ENCODE data around the gene CYP27C1. TPM values are rescaled to one million over a fixed set of nuclear protein-coding genes. Genes with fewer than 3 reads are reported as not detected.
"Not testable (repeated sequence)": the region's sequence is repeated elsewhere in the genome, so short reads cannot be mapped to it uniquely, and the experiment has no call there.

The CYP27C1 gene
- total and polyA plus RNA-seq, 2 of the 13 experiments (the other 11 are each of a cell fraction or from before 2014, with no cell fraction given), result not detected

DNA sequence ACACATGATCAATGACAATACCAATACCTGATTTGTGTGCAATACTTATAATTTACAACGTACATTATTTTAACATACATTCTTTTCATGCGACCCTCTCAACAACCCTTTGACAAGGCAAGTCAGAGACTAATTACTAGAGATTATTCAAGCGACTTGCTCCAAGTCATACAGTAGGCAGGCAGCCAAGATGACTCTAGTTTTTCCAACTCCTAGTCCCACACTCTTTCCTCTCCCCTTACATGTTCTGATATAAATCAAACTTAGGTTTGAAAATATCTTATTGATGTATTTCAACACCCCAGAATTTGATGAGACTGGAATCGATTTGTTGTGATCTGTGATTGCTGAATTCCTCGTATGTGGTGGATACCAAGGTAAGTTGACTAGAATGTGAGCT is 8.0 kb upstream of the CYP27C1 start (continued):
- no peak for TF ChIP-seq ZNF737 (CRISPR knock-in tag; IDR thresholded peaks at IDR 0.05; ENCODE audit: borderline replicate concordance)
- TF ChIP-seq ELF4 (CRISPR knock-in tag; IDR thresholded peaks at IDR 0.05; ENCODE audit: borderline replicate concordance), result no peak
- TF ChIP-seq ZNF713 (CRISPR knock-in tag; IDR thresholded peaks at IDR 0.05), result no peak
- TF ChIP-seq ZNF367 (CRISPR knock-in tag; IDR thresholded peaks at IDR 0.05; ENCODE audit: borderline replicate concordance), result no peak

DNA sequence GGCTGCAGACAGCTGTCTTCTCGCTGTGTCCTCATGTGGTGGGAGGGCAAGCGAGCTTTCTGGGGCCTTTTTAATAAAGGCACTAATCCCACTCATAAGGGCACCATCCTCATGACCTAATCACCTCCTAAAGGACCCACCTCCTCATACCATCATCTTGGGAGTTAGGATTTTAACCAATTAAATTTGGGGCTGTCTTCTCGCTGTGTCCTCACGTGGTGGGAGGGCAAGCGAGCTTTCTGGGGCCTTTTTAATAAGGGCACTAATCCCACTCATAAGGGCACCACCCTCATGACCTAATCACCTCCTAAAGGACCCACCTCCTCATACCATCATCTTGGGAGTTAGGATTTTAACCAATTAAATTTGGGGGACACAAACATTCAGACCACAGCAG is 7.2 kb upstream of the CYP27C1 start:
- CTCF ChIA-PET (ENCODE audit: low intra/inter-chr PET ratio, low total read pairs); H3K9me3 ChIP-seq (ENCODE audit: low read length); BruUV-seq (replicated peaks); FAIRE-seq; DNase-seq (ENCODE audit: low spot score); in situ Hi-C loops (cut with HindIII; ENCODE audit: extremely low pct_ligation_motif_present, low pct_unique_long_range_greater_than_20kb); H4K20me1 ChIP-seq (ENCODE audit: insufficient read depth, low read length); H3K4me3 ChIP-seq (replicated peaks in 1 of 3; ENCODE audit: insufficient read depth in 1 of 3, low read depth in 2 of 3, low read length in 3 of 3); H3K9ac ChIP-seq (ENCODE audit: insufficient read depth, low read depth, low read length); POLR2A ChIA-PET; H3K79me2 ChIP-seq (ENCODE audit: insufficient read depth, low read length); H2AFZ ChIP-seq (ENCODE audit: low read length); intact Hi-C loops (cut with micrococcal nuclease; ENCODE audit: unreplicated experiment); H3K36me3 ChIP-seq (replicated peaks in 1 of 2; ENCODE audit: control insufficient read depth in 1 of 2, insufficient read depth in 2 of 2, low read length in 2 of 2); H3K4me2 ChIP-seq (ENCODE audit: low read depth, low read length); H3K27ac ChIP-seq (ENCODE audit: extremely low read length, insufficient read depth, low read length); ATAC-seq: not testable (repeated sequence)
- 84% methylated on average over 5 of the region's 5 CpGs for WGBS (ENCODE audit: low lambda C conversion rate)
- Histone ChIP-seq H3K4me1 (ENCODE audit: insufficient read depth, low read length) (peaks cover 36% of the 10 kb centered on the region), H3K27me3 (ENCODE audit: control insufficient read depth in 1 of 2, insufficient read depth in 2 of 2, low read length in 2 of 2) (peaks cover 5 to 18% of the 10 kb centered on the region in 2 experiments; a peak in 4 of 5 replicates)
- TF ChIP-seq ZNF264 (CRISPR knock-in tag; IDR thresholded peaks at IDR 0.05), result peak; percentile 94

DNA sequence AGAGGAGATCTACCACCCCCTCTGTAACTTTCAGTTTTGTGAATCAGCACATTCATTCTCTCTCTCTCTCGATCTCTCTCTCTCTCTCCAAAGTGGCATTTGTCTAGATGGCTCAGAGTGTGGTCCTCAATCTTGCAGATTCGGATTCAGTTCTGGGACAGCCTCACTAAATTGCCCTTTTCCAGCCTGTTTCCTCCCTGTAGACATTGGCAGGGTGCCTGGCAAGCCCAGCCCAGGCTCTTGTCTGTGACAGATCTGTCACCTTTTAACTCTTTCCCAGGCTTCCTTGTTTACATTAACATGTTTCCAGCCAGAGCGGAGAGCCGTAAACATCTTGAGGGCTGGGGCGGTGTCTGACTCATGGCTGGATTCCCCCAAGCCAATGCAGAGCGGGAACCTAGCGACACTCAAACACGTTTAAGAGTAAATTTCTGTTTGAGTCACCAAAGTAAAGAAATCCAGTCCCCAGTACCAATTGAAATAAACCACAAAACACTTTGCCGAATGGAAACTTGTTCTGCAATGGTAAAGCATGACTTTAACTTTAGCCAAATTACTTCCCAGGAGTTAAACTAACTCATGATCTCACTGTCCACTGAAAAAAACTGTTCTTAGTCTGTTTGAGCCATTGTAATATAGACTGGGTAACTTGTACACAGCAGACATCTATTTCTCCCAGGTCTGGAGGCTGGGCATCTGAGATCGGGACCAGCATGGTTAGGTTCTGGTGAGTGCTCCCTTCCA is 6.6 kb upstream of the CYP27C1 start:
- no peak overlapping the region for H3K9ac ChIP-seq (ENCODE audit: insufficient read depth, low read depth, low read length)
- peak; percentile 41; the same call in 1 of the 3 replicates for TF ChIP-seq MXI1 (IDR thresholded peaks at IDR 0.05; ENCODE audit: borderline replicate concordance, low read depth, low read length)
- no peak for TF ChIP-seq ZNF280D (CRISPR knock-in tag; IDR thresholded peaks at IDR 0.05)
- peak; percentile 35; the same call in 1 of the 2 replicates for TF ChIP-seq RARA (CRISPR knock-in tag; IDR thresholded peaks at IDR 0.05)
- peak; percentile 24; the same call in 1 of the 2 replicates for TF ChIP-seq GATAD2A (CRISPR knock-in tag; IDR thresholded peaks at IDR 0.05)
- TF ChIP-seq MLLT10 (CRISPR knock-in tag; IDR thresholded peaks at IDR 0.05), result no peak
- peak; percentile 65; the same call in 1 of the 2 replicates for TF ChIP-seq FOXA3 (CRISPR knock-in tag; IDR thresholded peaks at IDR 0.05)
- TF ChIP-seq TBX2 (CRISPR knock-in tag; IDR thresholded peaks at IDR 0.05; ENCODE audit: borderline replicate concordance), result peak; percentile 34; the same call in 1 of the 2 replicates
- no peak for TF ChIP-seq RFX3 (CRISPR knock-in tag; IDR thresholded peaks at IDR 0.05)
- peak; percentile 21; the same call in 1 of the 2 replicates for TF ChIP-seq FOXK1 (CRISPR knock-in tag; IDR thresholded peaks at IDR 0.05; ENCODE audit: borderline replicate concordance, low read depth)
- peak; percentile 61 for TF ChIP-seq FOSL2 (CRISPR knock-in tag; IDR thresholded peaks at IDR 0.05)

More for the DNA sequence above, 6.6 kb upstream of the CYP27C1 start:
- intact Hi-C loops (cut with micrococcal nuclease; ENCODE audit: unreplicated experiment), result no loop called here
- H3K27ac ChIP-seq (ENCODE audit: extremely low read length, insufficient read depth, low read length), result no peak overlapping the region
- in situ Hi-C loops (cut with HindIII; ENCODE audit: extremely low pct_ligation_motif_present, low pct_unique_long_range_greater_than_20kb), result no loop called here
- ChIA-PET POLR2A (no interaction called here), CTCF (ENCODE audit: low intra/inter-chr PET ratio, low total read pairs) (no interaction called here)
- H3K79me2 ChIP-seq (ENCODE audit: insufficient read depth, low read length), result no peaks in the 10 kb centered on the region
- H3K36me3 ChIP-seq (replicated peaks in 1 of 2; ENCODE audit: control insufficient read depth in 1 of 2, insufficient read depth in 2 of 2, low read length in 2 of 2), result no peaks in the 10 kb centered on the region
- WGBS (ENCODE audit: low lambda C conversion rate), result 7% methylated on average over 10 of the region's 10 CpGs
- H3K4me1 ChIP-seq (ENCODE audit: insufficient read depth, low read length), result peaks cover 34% of the 10 kb centered on the region
- H3K4me3 ChIP-seq (replicated peaks in 1 of 3; ENCODE audit: insufficient read depth in 1 of 3, low read depth in 2 of 3, low read length in 3 of 3), result peak overlapping the region in 1 of 3 experiments; percentile 23; a peak in 3 of 6 replicates
- peak overlapping the region; percentile 60 for H3K4me2 ChIP-seq (ENCODE audit: low read depth, low read length)
- peaks cover 5 to 18% of the 10 kb centered on the region in 2 experiments; a peak in 4 of 5 replicates for H3K27me3 ChIP-seq (ENCODE audit: control insufficient read depth in 1 of 2, insufficient read depth in 2 of 2, low read length in 2 of 2)
- no peak overlapping the region for H2AFZ ChIP-seq (ENCODE audit: low read length)
- H3K9me3 ChIP-seq (ENCODE audit: low read length), result peaks cover 5% of the 10 kb centered on the region; the same call in 1 of the 2 replicates
- peak; percentile 33 for DNase-seq (ENCODE audit: low spot score)
- ATAC-seq, result peak; percentile 42
- no TSS peak for BruUV-seq (replicated peaks)
- H4K20me1 ChIP-seq (ENCODE audit: insufficient read depth, low read length), result no peaks in the 10 kb centered on the region
- no peak for FAIRE-seq

All from HepG2 (cell line).